Measurements from ENCODE around the gene APOL6.

The APOL6 gene

DNA sequence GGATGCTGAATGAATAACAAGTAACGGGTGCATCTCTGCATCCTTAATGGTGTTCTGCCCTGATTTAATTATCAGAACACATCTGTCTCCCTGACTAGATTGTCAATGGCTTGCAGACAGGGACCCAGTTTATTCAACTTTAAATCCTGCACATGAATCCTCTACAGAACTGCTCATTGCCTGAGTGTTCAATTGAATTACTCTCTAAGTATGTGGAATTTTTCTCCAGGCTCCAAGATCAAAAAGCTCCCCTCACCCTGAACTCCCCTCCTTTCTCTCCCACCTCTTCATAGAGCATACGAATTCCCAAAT, 42.9 kb upstream of the APOL6 start:
- TF ChIP-seq, protein P1, sequence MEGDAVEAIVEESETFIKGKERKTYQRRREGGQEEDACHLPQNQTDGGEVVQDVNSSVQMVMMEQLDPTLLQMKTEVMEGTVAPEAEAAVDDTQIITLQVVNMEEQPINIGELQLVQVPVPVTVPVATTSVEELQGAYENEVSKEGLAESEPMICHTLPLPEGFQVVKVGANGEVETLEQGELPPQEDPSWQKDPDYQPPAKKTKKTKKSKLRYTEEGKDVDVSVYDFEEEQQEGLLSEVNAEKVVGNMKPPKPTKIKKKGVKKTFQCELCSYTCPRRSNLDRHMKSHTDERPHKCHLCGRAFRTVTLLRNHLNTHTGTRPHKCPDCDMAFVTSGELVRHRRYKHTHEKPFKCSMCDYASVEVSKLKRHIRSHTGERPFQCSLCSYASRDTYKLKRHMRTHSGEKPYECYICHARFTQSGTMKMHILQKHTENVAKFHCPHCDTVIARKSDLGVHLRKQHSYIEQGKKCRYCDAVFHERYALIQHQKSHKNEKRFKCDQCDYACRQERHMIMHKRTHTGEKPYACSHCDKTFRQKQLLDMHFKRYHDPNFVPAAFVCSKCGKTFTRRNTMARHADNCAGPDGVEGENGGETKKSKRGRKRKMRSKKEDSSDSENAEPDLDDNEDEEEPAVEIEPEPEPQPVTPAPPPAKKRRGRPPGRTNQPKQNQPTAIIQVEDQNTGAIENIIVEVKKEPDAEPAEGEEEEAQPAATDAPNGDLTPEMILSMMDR (conservative IDR thresholded peaks at IDR 0.05; ENCODE audit: low read depth, low read length), result no peak
- no peak for DNase-seq (ENCODE audit: low read depth)
- no peak overlapping the region for H3K4me3 ChIP-seq (ENCODE audit: low read depth, low read length)

DNA sequence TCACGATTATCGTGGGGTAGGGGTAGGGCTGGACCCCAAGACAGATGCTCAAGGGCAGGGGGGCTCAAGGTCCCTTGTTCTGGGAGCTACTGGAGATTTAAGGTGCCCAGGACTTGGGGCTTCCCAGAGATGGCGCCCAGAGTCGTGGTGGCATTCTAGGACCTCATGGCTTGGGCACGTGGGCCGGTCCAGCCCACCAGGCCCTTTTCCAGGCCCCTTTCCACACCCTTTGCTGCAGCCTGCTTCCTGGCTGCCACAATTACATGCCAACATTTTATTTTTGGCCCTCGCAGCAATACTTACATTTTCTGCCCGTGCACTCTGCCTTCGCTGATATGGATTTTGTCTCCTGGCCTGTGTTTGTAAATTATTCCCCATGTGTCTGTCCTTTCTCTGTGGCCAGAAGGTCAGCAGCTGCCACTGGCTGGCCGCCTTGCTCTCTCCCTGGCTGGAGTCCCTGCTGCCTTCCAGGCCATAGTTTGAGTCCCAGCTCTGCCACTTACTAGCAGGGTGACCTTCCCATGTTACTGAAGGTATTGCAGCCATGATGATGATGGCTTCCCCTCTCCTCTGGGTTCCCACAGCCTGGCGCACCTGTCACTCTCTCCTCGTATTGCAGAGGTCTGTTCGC, 42.3 kb upstream of the APOL6 start:
- H3K4me3 ChIP-seq (ENCODE audit: low read depth, low read length), result no peak overlapping the region
- TF ChIP-seq, protein P1 (conservative IDR thresholded peaks at IDR 0.05; ENCODE audit: low read depth, low read length), result no peak
- DNase-seq (ENCODE audit: low read depth), result no peak

DNA sequence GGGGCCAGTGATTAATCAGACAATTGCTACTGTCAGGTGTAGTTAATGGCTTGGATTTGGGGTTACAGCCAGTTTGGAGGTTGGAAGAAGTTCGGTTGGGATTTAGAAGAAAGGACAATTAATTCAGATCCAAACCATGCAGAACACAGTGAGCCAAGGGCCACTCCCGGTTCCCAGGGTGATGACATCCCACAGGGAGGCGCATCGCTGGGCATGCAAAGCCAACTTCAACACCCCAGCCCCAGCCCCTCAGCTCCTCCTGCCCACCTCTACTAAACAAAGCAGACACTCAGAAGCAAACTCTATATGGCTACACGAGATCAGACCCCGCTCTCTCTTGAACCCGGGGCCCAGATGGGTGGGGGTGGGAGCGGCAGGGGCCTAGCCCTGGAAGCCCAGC, 41.3 kb upstream of the APOL6 start:
- no peak for DNase-seq (ENCODE audit: low read depth)
- TF ChIP-seq, protein P1 (conservative IDR thresholded peaks at IDR 0.05; ENCODE audit: low read depth, low read length), result no peak
- H3K4me3 ChIP-seq (ENCODE audit: low read depth, low read length), result no peak overlapping the region

GRCh38 chr22:35608088-35608487, 40.2 kb upstream of the APOL6 start:
- no peak for DNase-seq (ENCODE audit: low read depth)
- TF ChIP-seq, protein P1 (conservative IDR thresholded peaks at IDR 0.05; ENCODE audit: low read depth, low read length), result no peak

GRCh38 chr22:35609261-35609660, 39.0 kb upstream of the APOL6 start:
- H3K4me3 ChIP-seq (ENCODE audit: low read depth, low read length), result no peak overlapping the region
- TF ChIP-seq, protein P1 (conservative IDR thresholded peaks at IDR 0.05; ENCODE audit: low read depth, low read length), result no peak
- no peak for DNase-seq (ENCODE audit: low read depth)

More at GRCh38 chr22:35608088-35608487, 40.2 kb upstream of the APOL6 start:
- no peak overlapping the region for H3K4me3 ChIP-seq (ENCODE audit: low read depth, low read length)

- DNase-seq (ENCODE audit: low read depth), result no peak
- TF ChIP-seq, protein P1 (conservative IDR thresholded peaks at IDR 0.05; ENCODE audit: low read depth, low read length), result no peak
- H3K4me3 ChIP-seq (ENCODE audit: low read depth, low read length), result no peak overlapping the region
These were observed 38.5 kb upstream of the APOL6 start for GRCh38 chr22:35609761-35610160.

DNA sequence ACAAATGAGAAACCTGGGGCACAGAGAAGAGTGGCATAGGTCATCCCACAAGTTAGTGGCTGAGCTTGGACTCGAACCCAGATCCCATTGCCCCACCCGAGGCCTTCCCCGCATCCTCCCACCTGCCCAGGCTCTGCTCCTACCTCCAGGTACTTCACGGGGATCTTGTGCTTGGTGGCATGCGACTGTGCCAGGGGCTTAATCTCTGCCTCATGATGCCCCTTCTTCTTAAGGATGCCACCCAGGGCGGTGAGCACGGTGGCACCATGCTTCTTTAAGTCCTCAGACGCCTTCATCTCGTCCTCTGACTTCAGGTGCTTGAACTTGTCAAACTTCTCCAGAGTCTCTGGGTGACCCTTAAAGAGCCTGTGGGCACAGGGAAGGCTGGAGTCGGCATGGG, 37.5 kb upstream of the APOL6 start:
- TF ChIP-seq, protein P1 (conservative IDR thresholded peaks at IDR 0.05; ENCODE audit: low read depth, low read length), result no peak
- no peak for DNase-seq (ENCODE audit: low read depth)
- H3K4me3 ChIP-seq (ENCODE audit: low read depth, low read length), result no peak overlapping the region

Measured in choroid plexus epithelial cell (primary cell).